AG09309 (cell line): Measurements from ENCODE around the gene SOX6.

ENCODE experiments used
- DNase-seq: peaks from one replicate; pipeline ENCODE4 v3.0.0-alpha.2; 2010; ENCODE audit warnings: low read depth
- H3K4me3 ChIP-seq: 2 replicates; pipeline ENCODE4 v1.5.1; 2011; ENCODE audit warnings: mild to moderate bottlenecking, low read depth, low read length, moderate library complexity; ENCODE audit not compliant: control insufficient read depth
- CTCF ChIP-seq: IDR thresholded peaks from 2 replicates; pipeline ENCODE4 v1.5.1; 2011; ENCODE audit warnings: mild to moderate bottlenecking, low read depth, low read length, inconsistent platforms; ENCODE audit not compliant: insufficient read depth, control insufficient read depth; ENCODE audit errors: missing control alignments

SOX6 gene

GRCh38 chr11:16160146-16160545 lies 196.2 kb downstream of the SOX6 start:
- no peak overlapping the region for H3K4me3 ChIP-seq
- no peak for TF ChIP-seq CTCF
- no peak for DNase-seq

GRCh38 chr11:16158426-16158994 lies 197.8 kb downstream of the SOX6 start:
- no peak for TF ChIP-seq CTCF
- no peak overlapping the region for H3K4me3 ChIP-seq
- no peak for DNase-seq

- no peak overlapping the region for H3K4me3 ChIP-seq
- no peak for DNase-seq
- no peak for TF ChIP-seq CTCF
Measured at GRCh38 chr11:16157327-16157726, 199.0 kb downstream of the SOX6 start.

GRCh38 chr11:16155448-16155847 lies 200.9 kb downstream of the SOX6 start:
- no peak for DNase-seq
- no peak for TF ChIP-seq CTCF
- H3K4me3 ChIP-seq, result no peak overlapping the region

GRCh38 chr11:16154715-16155396 lies 201.5 kb downstream of the SOX6 start:
- no peak for DNase-seq
- no peak for TF ChIP-seq CTCF
- H3K4me3 ChIP-seq, result no peak overlapping the region

- DNase-seq, result no peak
- no peak overlapping the region for H3K4me3 ChIP-seq
- no peak for TF ChIP-seq CTCF
Measured at GRCh38 chr11:16153951-16154350, 202.4 kb downstream of the SOX6 start.
